Islet of Langerhans (tissue), 1 donor: ENCODE data around the gene TIFAB.

Experiments used
- FAIRE-seq: peaks from one replicate; lab custom pipeline; 2011; peaks lifted over from hg19 to GRCh38; lab: Jason Lieb, UNC

Gene TIFAB

GRCh38 chr5:135481909-135482311 is 29.8 kb upstream of the TIFAB start:
- FAIRE-seq: no peak

- FAIRE-seq: no peak
Observed at GRCh38 chr5:135481387-135481786, 29.2 kb upstream of the TIFAB start.

GRCh38 chr5:135480511-135480910 is 28.4 kb upstream of the TIFAB start:
- FAIRE-seq: no peak

- FAIRE-seq: no peak
Observed at GRCh38 chr5:135478938-135479337, 26.8 kb upstream of the TIFAB start.

GRCh38 chr5:135477613-135478066 is 25.5 kb upstream of the TIFAB start:
- FAIRE-seq: no peak

- FAIRE-seq: no peak
Observed at GRCh38 chr5:135476615-135477581, 24.7 kb upstream of the TIFAB start.

- FAIRE-seq: no peak
Observed at GRCh38 chr5:135473956-135474670, 22.0 kb upstream of the TIFAB start.

- no peak for FAIRE-seq
Observed at GRCh38 chr5:135472141-135472540, 20.0 kb upstream of the TIFAB start.

GRCh38 chr5:135471726-135472125 is 19.6 kb upstream of the TIFAB start:
- FAIRE-seq: no peak

GRCh38 chr5:135469911-135470310 is 17.8 kb upstream of the TIFAB start:
- no peak for FAIRE-seq

GRCh38 chr5:135468541-135468940 is 16.4 kb upstream of the TIFAB start:
- FAIRE-seq: no peak

GRCh38 chr5:135467871-135468485 is 15.8 kb upstream of the TIFAB start:
- FAIRE-seq: no peak

GRCh38 chr5:135467051-135467625 is 15.0 kb upstream of the TIFAB start:
- FAIRE-seq: no peak

GRCh38 chr5:135466178-135467050 is 14.3 kb upstream of the TIFAB start:
- FAIRE-seq: no peak

GRCh38 chr5:135465391-135466122 is 13.4 kb upstream of the TIFAB start:
- no peak for FAIRE-seq

GRCh38 chr5:135462304-135462703 is 10.2 kb upstream of the TIFAB start:
- FAIRE-seq: no peak

- no peak for FAIRE-seq
Observed at GRCh38 chr5:135461481-135462151, 9.5 kb upstream of the TIFAB start.

- no peak for FAIRE-seq
Observed at GRCh38 chr5:135460246-135461033, 8.3 kb upstream of the TIFAB start.

GRCh38 chr5:135458921-135459331 is 6.8 kb upstream of the TIFAB start:
- FAIRE-seq: no peak
